ENCODE data around the gene F11. TPM values are rescaled to one million over a fixed set of nuclear protein-coding genes. Genes with fewer than 3 reads are reported as not detected.

The F11 gene
- total and polyA plus RNA-seq, 2 experiments from 2014 or later: 7.1 to 9.5 TPM

DNA sequence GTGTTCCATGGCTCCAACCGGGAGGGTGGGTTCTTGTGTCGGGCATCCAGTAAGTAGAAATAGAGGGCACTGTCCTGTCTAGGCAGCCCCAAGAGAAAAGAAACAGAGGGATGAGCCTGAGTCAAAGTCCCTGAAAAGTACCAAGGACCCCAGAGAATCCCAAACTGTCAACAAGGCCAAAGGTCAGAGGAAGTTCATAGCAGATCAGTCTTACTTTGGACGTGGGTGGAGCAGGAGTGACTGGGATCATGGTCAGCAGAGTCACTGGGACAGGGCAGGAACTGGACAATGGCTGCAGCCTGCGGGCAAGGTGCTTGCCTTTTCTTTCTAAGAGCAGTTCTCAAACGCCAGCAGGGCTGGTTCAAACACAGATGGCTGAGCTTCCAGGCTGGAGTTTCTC, 17.3 kb downstream of the F11 start:
- H3K9me2 ChIP-seq (replicated peaks; ENCODE audit: insufficient read depth): no peaks in the 10 kb centered on the region
- H4K20me1 ChIP-seq (ENCODE audit: insufficient read depth, poor library complexity, severe bottlenecking): no peaks in the 10 kb centered on the region
- H3K27ac ChIP-seq: no peak overlapping the region
- H3K27me3 ChIP-seq: no peaks in the 10 kb centered on the region
- TF ChIP-seq EZH2 (IDR thresholded peaks at IDR 0.05; ENCODE audit: borderline replicate concordance): no peak
- no peak for TF ChIP-seq CTCF (IDR thresholded peaks at IDR 0.05; ENCODE audit: poor library complexity)
- no peak for TF ChIP-seq EZH2phosphoT487 (IDR thresholded peaks at IDR 0.05; ENCODE audit: low read depth, severe bottlenecking, unreplicated experiment)
- no peak overlapping the region for H3K4me2 ChIP-seq
- H3K4me3 ChIP-seq: no peak overlapping the region
- H3K4me1 ChIP-seq (ENCODE audit: insufficient read depth): no peaks in the 10 kb centered on the region
- DNase-seq (ENCODE audit: low spot score): no peak
- no peaks in the 10 kb centered on the region for H3K9me3 ChIP-seq (ENCODE audit: low read depth)
- H2AFZ ChIP-seq: no peak overlapping the region
- 81% methylated on average over 5 of the region's 5 CpGs for WGBS (ENCODE audit: low lambda C conversion rate, missing lambda C conversion rate)
- H3K79me2 ChIP-seq: no peaks in the 10 kb centered on the region
- no peaks in the 10 kb centered on the region for H3K36me3 ChIP-seq (replicated peaks; ENCODE audit: insufficient read depth, low read depth)

DNA sequence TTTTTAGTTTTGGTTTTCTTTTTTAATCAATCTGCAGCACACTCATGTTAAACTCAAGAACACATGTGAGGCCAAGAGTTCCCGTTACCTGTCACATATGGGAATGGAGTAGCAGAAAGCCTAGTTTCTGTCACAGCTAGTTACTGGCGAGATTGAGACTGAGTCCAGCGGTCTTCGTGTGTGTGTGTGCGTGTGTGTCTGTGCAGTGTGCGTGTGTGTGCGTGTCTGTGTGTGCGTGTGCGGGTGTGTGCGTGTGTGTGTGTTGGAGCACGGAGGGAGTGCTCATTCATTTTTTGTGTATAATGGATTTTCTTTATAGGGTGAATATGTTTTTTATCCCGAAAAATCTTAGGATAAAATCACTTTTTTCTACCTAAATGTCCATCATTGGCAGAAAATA, 19.2 kb downstream of the F11 start:
- 97% methylated on average over 12 of the region's 12 CpGs for WGBS (ENCODE audit: low lambda C conversion rate, missing lambda C conversion rate)
- no peaks in the 10 kb centered on the region for H4K20me1 ChIP-seq (ENCODE audit: insufficient read depth, poor library complexity, severe bottlenecking)
- H3K9me2 ChIP-seq (replicated peaks; ENCODE audit: insufficient read depth): no peaks in the 10 kb centered on the region
- no peak overlapping the region for H3K4me3 ChIP-seq
- H3K4me1 ChIP-seq (ENCODE audit: insufficient read depth): no peaks in the 10 kb centered on the region
- TF ChIP-seq EZH2 (IDR thresholded peaks at IDR 0.05; ENCODE audit: borderline replicate concordance) (no peak), EZH2phosphoT487 (IDR thresholded peaks at IDR 0.05; ENCODE audit: low read depth, severe bottlenecking, unreplicated experiment) (no peak), CTCF (IDR thresholded peaks at IDR 0.05; ENCODE audit: poor library complexity) (no peak)
- H3K36me3 ChIP-seq (replicated peaks; ENCODE audit: insufficient read depth, low read depth): no peaks in the 10 kb centered on the region
- H3K4me2 ChIP-seq: no peak overlapping the region
- H2AFZ ChIP-seq: no peak overlapping the region
- H3K79me2 ChIP-seq: no peaks in the 10 kb centered on the region
- no peaks in the 10 kb centered on the region for H3K27me3 ChIP-seq
- DNase-seq (ENCODE audit: low spot score): no peak
- no peaks in the 10 kb centered on the region for H3K9me3 ChIP-seq (ENCODE audit: low read depth)
- no peak overlapping the region for H3K27ac ChIP-seq

GRCh38 chr4:186286581-186286980, 20.6 kb downstream of the F11 start:
- Histone ChIP-seq H3K79me2 (no peaks in the 10 kb centered on the region), H2AFZ (no peak overlapping the region), H3K27me3 (no peaks in the 10 kb centered on the region), H3K9me2 (replicated peaks; ENCODE audit: insufficient read depth) (no peaks in the 10 kb centered on the region), H4K20me1 (ENCODE audit: insufficient read depth, poor library complexity, severe bottlenecking) (no peaks in the 10 kb centered on the region), H3K4me2 (no peak overlapping the region), H3K9me3 (ENCODE audit: low read depth) (no peaks in the 10 kb centered on the region), H3K4me1 (ENCODE audit: insufficient read depth) (no peaks in the 10 kb centered on the region), H3K36me3 (replicated peaks; ENCODE audit: insufficient read depth, low read depth) (no peaks in the 10 kb centered on the region), H3K4me3 (no peak overlapping the region), H3K27ac (no peak overlapping the region)
- TF ChIP-seq EZH2phosphoT487 (IDR thresholded peaks at IDR 0.05; ENCODE audit: low read depth, severe bottlenecking, unreplicated experiment) (no peak), CTCF (IDR thresholded peaks at IDR 0.05; ENCODE audit: poor library complexity) (no peak), EZH2 (IDR thresholded peaks at IDR 0.05; ENCODE audit: borderline replicate concordance) (no peak)
- no peak for DNase-seq (ENCODE audit: low spot score)
- 93% methylated on average over 3 of the region's 3 CpGs for WGBS (ENCODE audit: low lambda C conversion rate, missing lambda C conversion rate)
